Measurements from ENCODE around the gene CAMK2G. TPM values are rescaled to one million over a fixed set of nuclear protein-coding genes. Genes with fewer than 3 reads are reported as not detected.

The CAMK2G gene
- total RNA-seq, 1 experiment from 2014 or later, result 41.4 TPM

GRCh38 chr10:73909540-73910115 lies 35.3 kb upstream of the CAMK2G start:
- POLR2A ChIA-PET, result no interaction called here
- intact Hi-C loops (cut with micrococcal nuclease; ENCODE audit: unreplicated experiment), result no loop called here
- H3K4me3 ChIP-seq (ENCODE audit: low read depth in 2 of 2, low read length in 2 of 2), result peak overlapping the region; percentile 73 to 77

GRCh38 chr10:73908853-73909539 lies 34.6 kb upstream of the CAMK2G start:
- Histone ChIP-seq H3K27me3 (ENCODE audit: control insufficient read depth, insufficient read depth, low read length) (no peaks in the 10 kb centered on the region), H3K36me3 (ENCODE audit: control insufficient read depth, insufficient read depth, low read length) (no peaks in the 10 kb centered on the region; the same call in 1 of the 2 replicates), H3K9me3 (ENCODE audit: control insufficient read depth, insufficient read depth, low read depth, low read length) (no peaks in the 10 kb centered on the region), H3K4me3 (ENCODE audit: low read depth in 2 of 2, low read length in 2 of 2) (peak overlapping the region; percentile 73 to 77), H3K4me1 (ENCODE audit: control insufficient read depth, insufficient read depth, low read length) (peaks cover 65% of the 10 kb centered on the region), H3K27ac (ENCODE audit: low read length) (peak overlapping the region; percentile 97)
- peak; percentile 97 for DNase-seq (ENCODE audit: low read depth, low spot score)
- CTCF ChIA-PET, result interaction anchor here (0.7 to 0.8 kb wide), 2 partner anchors 21 to 23 kb away, joined by 3 to 9 read pairs; no protein-coding TSS in a partner anchor
- peak; percentile 58 for ATAC-seq
- POLR2A ChIA-PET, result interaction anchor here (0.5 to 1.4 kb wide), 4 partner anchors 9 to 88 kb away, joined by 3 to 7 read pairs (median 6); no protein-coding TSS in a partner anchor
- intact Hi-C loops (cut with micrococcal nuclease; ENCODE audit: unreplicated experiment), result no loop called here
- BruUV-seq (replicated peaks), result no TSS peak
- in situ Hi-C loops (cut with HindIII; ENCODE audit: low pct_unique_long_range_greater_than_20kb, low sequenced_read_pairs), result no loop called here
- TF ChIP-seq REST (IDR thresholded peaks at IDR 0.05; ENCODE audit: insufficient read depth in 1 of 2, low read depth in 2 of 2, low read length in 1 of 2) (0 out of 4 replicates have a peak, but pooled peaks of 1 of the 2 experiments have one; percentile 5), CTCF (IDR thresholded peaks at IDR 0.05) (no peak), POLR2AphosphoS5 (IDR thresholded peaks at IDR 0.05; ENCODE audit: low read depth, low read length) (peak; percentile 61), SIN3A (IDR thresholded peaks at IDR 0.05; ENCODE audit: borderline replicate concordance, insufficient read depth, low read depth, low read length) (0 out of 2 replicates have a peak, but pooled peaks have one; percentile 32)

More at GRCh38 chr10:73909540-73910115, 35.3 kb upstream of the CAMK2G start:
- no peaks in the 10 kb centered on the region for H3K9me3 ChIP-seq (ENCODE audit: control insufficient read depth, insufficient read depth, low read depth, low read length)
- CTCF ChIA-PET, result no interaction called here
- H3K36me3 ChIP-seq (ENCODE audit: control insufficient read depth, insufficient read depth, low read length), result no peaks in the 10 kb centered on the region; the same call in 1 of the 2 replicates
- no peak for TF ChIP-seq CTCF (IDR thresholded peaks at IDR 0.05)
- TF ChIP-seq REST (IDR thresholded peaks at IDR 0.05; ENCODE audit: insufficient read depth in 1 of 2, low read depth in 2 of 2, low read length in 1 of 2), result no peak
- no peak for TF ChIP-seq TCF7L2 (IDR thresholded peaks at IDR 0.05; ENCODE audit: low read depth, low read length)
- DNase-seq (ENCODE audit: low read depth, low spot score) (no peak), ATAC-seq (peak; percentile 0)
- BruUV-seq (replicated peaks), result no TSS peak
- in situ Hi-C loops (cut with HindIII; ENCODE audit: low pct_unique_long_range_greater_than_20kb, low sequenced_read_pairs), result no loop called here
- H3K27me3 ChIP-seq (ENCODE audit: control insufficient read depth, insufficient read depth, low read length), result no peaks in the 10 kb centered on the region
- H3K4me1 ChIP-seq (ENCODE audit: control insufficient read depth, insufficient read depth, low read length), result peaks cover 70% of the 10 kb centered on the region
- H3K27ac ChIP-seq (ENCODE audit: low read length), result peak overlapping the region; percentile 97

All from Panc1 (cell line).